H7 (cell line): ENCODE results near the gene RAG1. TPM values are rescaled to one million over a fixed set of nuclear protein-coding genes. Genes with fewer than 3 reads are reported as not detected.

Source experiments
- DNase-seq: peaks from one replicate; pipeline ENCODE4 v3.0.0; 2012
- H3K27me3 ChIP-seq: 2 replicates; pipeline ENCODE4 v1.6.0; 2011; ENCODE audit warnings: mild to moderate bottlenecking, low read length; ENCODE audit not compliant: control insufficient read depth, insufficient read depth
- H3K36me3 ChIP-seq: replicated peaks from 2 replicates; pipeline ENCODE4 v1.5.1; 2011; ENCODE audit warnings: low read length; ENCODE audit not compliant: control insufficient read depth, insufficient read depth
- H3K4me3 ChIP-seq: 2 replicates; pipeline ENCODE4 v1.5.1; 2011; ENCODE audit warnings: low read depth, mild to moderate bottlenecking, control low read depth, low read length, moderate library complexity; ENCODE audit not compliant: insufficient read depth
- total RNA-seq: library from RNA; depleted of rRNA; stranded (reverse); fragments of >200 nt; shearing (Covaris generic); gene quantifications from 2 replicates; pipeline ENCODE4 v1.2.3, GENCODE V29; 2014; rRNA removed

Gene RAG1
- total RNA-seq, 1 experiment from 2014 or later = 0.66 TPM

DNA sequence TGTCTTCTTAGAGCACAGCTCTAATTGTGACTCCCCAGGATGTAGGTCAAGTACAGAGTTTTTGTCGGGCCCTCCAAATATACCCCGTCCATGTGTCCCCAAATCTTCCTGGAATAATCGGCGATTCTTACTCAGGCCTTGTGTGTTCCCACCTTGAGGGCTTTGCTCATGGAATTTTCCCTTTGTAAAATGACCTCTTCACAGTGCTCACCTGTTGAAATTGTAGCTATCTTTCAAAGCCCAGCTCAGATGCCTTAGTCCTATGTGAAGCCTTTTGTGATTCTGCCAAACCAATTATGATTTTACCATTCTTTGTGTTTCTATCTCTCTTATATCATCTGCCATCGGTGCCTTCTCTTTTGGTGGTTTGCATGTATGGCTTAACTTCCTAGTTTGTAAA, 60.3 kb downstream of the RAG1 start:
- H3K27me3 ChIP-seq = no peaks in the 10 kb centered on the region
- H3K36me3 ChIP-seq = no peaks in the 10 kb centered on the region
- H3K4me3 ChIP-seq = no peak overlapping the region
- no peak for DNase-seq

DNA sequence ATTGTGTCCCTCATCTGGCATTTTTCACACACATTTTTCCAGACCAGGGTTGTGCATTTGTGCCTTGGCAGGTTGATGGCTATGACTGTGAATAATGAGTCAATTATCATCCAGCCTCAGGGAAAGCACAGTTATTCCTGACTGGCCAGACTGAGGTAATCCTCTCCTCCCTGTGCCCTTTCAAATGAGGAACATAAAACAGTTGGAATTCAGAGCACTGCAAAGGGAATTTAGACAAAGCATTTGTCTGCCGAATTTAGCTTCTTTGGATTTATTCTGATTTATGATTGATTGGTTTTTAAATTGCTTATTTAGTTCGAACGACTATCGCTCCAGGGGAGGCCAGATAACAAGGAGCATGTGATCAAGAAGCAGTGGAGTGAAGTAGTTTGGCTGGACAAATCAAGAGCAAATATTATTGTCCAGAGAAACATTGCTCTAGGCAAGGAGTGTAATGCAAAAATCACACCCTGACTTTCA, 61.0 kb downstream of the RAG1 start:
- no peaks in the 10 kb centered on the region for H3K36me3 ChIP-seq
- DNase-seq = no peak
- no peak overlapping the region for H3K4me3 ChIP-seq
- H3K27me3 ChIP-seq = no peaks in the 10 kb centered on the region

Other genes with a start within 250 kb of the RAG1 start
- 6.0 and 6.9 TPM in 2 replicates for gene TRAF6, start 57.7 kb upstream of the RAG1 start, total RNA-seq
- 22.3 and 26.8 TPM in 2 replicates for gene IFTAP, start 26.5 kb downstream of the RAG1 start, total RNA-seq
- gene RAG2, start 30.2 kb downstream of the RAG1 start, total RNA-seq = not detected in 2 replicates